ENCODE data around the gene AP1AR.

The AP1AR gene

GRCh38 chr4:112287258-112287989, 55.8 kb downstream of the AP1AR start:
- TF ChIP-seq CTCF (IDR thresholded peaks at IDR 0.05): no peak
- Histone ChIP-seq H3K27ac (peak overlapping the region; percentile 90), H3K9me3 (no peaks in the 10 kb centered on the region), H3K27me3 (no peaks in the 10 kb centered on the region), H3K4me1 (ENCODE audit: control insufficient read depth in 1 of 2, insufficient read depth in 1 of 2, low read depth in 1 of 2, low read length in 1 of 2) (peaks cover 67 to 70% of the 10 kb centered on the region in 2 experiments), H3K36me3 (no peaks in the 10 kb centered on the region), H3K4me3 (ENCODE audit: low read depth in 1 of 2, low read length in 1 of 2) (peak overlapping the region; percentile 3 to 78)

DNA sequence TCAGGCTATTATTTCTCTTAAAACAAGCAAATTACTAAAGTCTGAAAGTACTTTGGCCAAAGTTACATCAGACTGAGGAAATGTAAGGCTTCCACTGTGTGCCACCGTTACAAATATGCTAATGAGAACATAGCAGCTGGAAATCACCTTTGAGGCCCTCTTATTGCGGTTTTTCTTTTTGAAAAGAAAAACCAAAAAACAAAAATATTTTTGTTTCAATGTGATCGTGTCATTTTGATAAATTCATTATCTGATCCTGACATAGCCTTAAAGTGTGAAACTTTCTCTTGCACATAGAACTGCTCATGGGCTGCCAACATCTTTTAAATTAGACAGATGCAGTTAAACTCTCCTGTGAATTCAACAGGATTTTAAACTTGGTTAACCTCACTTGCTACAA, 56.9 kb downstream of the AP1AR start:
- Histone ChIP-seq H3K27me3 (no peaks in the 10 kb centered on the region), H3K4me1 (ENCODE audit: control insufficient read depth in 1 of 2, insufficient read depth in 1 of 2, low read depth in 1 of 2, low read length in 1 of 2) (peaks cover 59 to 65% of the 10 kb centered on the region in 2 experiments), H3K4me3 (ENCODE audit: low read depth in 1 of 2, low read length in 1 of 2) (peak overlapping the region in 1 of 2 experiments; percentile 22), H3K27ac (peak overlapping the region; percentile 90), H3K9me3 (no peaks in the 10 kb centered on the region), H3K36me3 (no peaks in the 10 kb centered on the region)
- TF ChIP-seq CTCF (IDR thresholded peaks at IDR 0.05): no peak

DNA sequence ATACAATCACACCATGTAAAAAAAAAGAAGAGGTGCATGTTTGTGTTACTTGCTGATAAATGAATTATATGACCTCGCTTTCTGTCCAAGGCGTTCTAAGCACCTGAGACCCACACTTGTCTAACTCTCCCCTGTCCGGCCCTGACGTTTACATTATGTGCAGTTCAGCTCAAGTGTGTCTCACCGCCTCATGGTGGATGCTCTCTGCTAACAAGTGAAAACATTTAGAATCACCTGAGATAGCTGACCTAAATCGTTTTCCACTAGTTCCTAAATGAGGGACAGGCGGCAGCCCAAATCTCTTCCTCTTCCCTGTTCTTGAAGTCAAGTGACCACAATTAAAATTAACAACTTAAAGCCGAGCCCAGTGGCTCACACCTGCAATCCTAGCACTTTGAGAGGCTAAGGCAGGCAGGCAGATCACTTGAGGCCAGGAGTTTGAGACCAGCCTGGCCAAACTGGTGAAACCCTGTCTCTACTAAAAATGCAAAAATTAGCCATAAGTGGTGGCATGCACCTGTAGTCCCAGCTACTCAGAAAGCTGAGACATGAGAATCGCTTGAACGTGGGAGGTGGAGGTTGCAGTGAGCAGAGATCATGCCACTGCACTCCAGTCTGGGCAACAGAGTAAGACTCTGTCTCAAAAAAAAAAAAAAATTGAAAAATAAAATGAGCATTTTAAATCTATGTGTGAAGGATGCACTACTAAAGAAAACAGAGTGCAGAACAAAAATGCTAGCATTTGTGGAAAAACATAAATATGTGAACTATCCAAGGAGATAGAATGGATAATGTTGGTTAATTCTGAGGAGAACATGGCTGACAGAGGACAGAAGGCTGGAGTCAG, 58.0 kb downstream of the AP1AR start:
- peak overlapping the region; percentile 90 for H3K27ac ChIP-seq
- TF ChIP-seq CTCF (IDR thresholded peaks at IDR 0.05): no peak
- no peaks in the 10 kb centered on the region for H3K27me3 ChIP-seq
- H3K4me1 ChIP-seq (ENCODE audit: control insufficient read depth in 1 of 2, insufficient read depth in 1 of 2, low read depth in 1 of 2, low read length in 1 of 2): peaks cover 48 to 53% of the 10 kb centered on the region in 2 experiments
- peak overlapping the region; percentile 5 to 16 for H3K4me3 ChIP-seq (ENCODE audit: low read depth in 1 of 2, low read length in 1 of 2)
- no peaks in the 10 kb centered on the region for H3K9me3 ChIP-seq
- H3K36me3 ChIP-seq: no peaks in the 10 kb centered on the region

GRCh38 chr4:112290341-112290740, 58.8 kb downstream of the AP1AR start:
- no peak overlapping the region for H3K4me3 ChIP-seq (ENCODE audit: low read depth in 1 of 2, low read length in 1 of 2)
- no peaks in the 10 kb centered on the region for H3K36me3 ChIP-seq
- peaks cover 41 to 46% of the 10 kb centered on the region in 2 experiments for H3K4me1 ChIP-seq (ENCODE audit: control insufficient read depth in 1 of 2, insufficient read depth in 1 of 2, low read depth in 1 of 2, low read length in 1 of 2)
- TF ChIP-seq CTCF (IDR thresholded peaks at IDR 0.05): no peak
- no peaks in the 10 kb centered on the region for H3K27me3 ChIP-seq
- peak overlapping the region; percentile 90 for H3K27ac ChIP-seq
- H3K9me3 ChIP-seq: no peaks in the 10 kb centered on the region

GRCh38 chr4:112296949-112297880, 65.6 kb downstream of the AP1AR start, which contains the start of gene ALPK1:
TSS of gene ALPK1 (plus strand) at chr4:112297369.
- no peaks in the 10 kb centered on the region for H3K9me3 ChIP-seq
- peaks cover 48 to 60% of the 10 kb centered on the region in 2 experiments for H3K4me1 ChIP-seq (ENCODE audit: control insufficient read depth in 1 of 2, insufficient read depth in 1 of 2, low read depth in 1 of 2, low read length in 1 of 2)
- H3K27me3 ChIP-seq: no peaks in the 10 kb centered on the region
- no peaks in the 10 kb centered on the region for H3K36me3 ChIP-seq
- H3K27ac ChIP-seq: peak within 1 kb of the TSS; percentile 93
- peak within 1 kb of the TSS; percentile 69 to 81 for H3K4me3 ChIP-seq (ENCODE audit: low read depth in 1 of 2, low read length in 1 of 2)
- TF ChIP-seq CTCF (IDR thresholded peaks at IDR 0.05): no peak

Measured in neutrophil (primary cell).